ENCODE measurements around the gene COL13A1. TPM values are rescaled to one million over a fixed set of nuclear protein-coding genes. Genes with fewer than 3 reads are reported as not detected.

Gene COL13A1
- total RNA-seq, 2 experiments from 2014 or later = not detected

DNA sequence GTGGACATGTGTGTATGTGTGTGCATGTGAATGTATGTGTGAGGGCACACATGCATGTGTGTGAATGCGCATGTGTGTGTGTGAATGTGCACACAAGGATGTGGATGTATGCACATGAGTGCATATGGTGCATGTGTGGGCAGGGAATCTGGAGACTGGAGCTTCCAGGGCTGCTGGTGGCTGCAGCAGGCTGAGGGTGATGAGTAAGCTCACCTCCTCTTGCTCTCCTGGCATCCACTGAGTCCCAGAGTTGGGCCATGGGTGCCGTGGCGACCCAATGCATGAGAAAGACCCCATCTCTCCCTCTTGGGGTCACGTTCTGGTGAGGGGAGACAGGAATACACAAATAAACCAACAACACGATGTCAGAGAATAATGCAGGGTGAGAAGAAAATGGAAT is 33.3 kb upstream of the COL13A1 start:
- H3K4me3 Mint-ChIP-seq = no peak overlapping the region
- H3K27me3 Mint-ChIP-seq (ENCODE audit: low read depth) = peaks cover 4% of the 10 kb centered on the region
- no peak overlapping the region for H3K27ac Mint-ChIP-seq
- H3K36me3 Mint-ChIP-seq (ENCODE audit: low read depth) = no peaks in the 10 kb centered on the region
- ChIA-PET POLR2A (no interaction called here), CTCF (no interaction called here)
- DNase-seq (no peak), ATAC-seq (no peak)
- peaks cover 11% of the 10 kb centered on the region for H3K4me1 Mint-ChIP-seq (ENCODE audit: low read depth)
- H3K9me3 Mint-ChIP-seq (ENCODE audit: insufficient read depth) = no peaks in the 10 kb centered on the region

DNA sequence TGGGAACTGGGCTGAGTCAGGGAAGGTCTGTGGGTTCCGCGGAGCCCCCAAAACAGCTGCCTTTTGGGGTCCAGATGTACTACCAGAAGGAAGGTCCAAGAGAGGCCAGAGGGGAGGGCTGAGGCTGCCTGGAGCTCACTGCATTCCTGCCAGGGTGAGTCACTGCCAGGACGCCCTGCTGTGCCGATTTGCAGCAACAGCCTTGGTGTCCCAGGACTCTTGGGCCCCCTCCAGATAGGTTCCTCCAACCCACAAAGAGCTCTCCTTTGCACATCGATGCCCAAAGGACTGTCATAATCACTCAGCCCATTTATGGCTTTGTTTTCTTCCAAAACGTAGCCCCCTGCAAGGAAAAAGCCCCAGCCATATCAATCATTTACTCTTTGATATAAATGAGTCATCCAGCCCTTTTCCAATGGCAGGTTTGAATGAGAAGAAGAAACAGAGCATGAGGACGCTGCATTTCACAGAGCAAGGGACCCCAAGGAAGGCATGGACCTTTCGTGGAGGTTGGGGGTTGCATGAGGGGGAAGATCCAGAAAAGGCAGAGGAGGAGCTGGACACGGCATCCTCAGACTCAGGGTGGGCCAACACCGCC is 32.2 kb upstream of the COL13A1 start:
- H3K4me1 Mint-ChIP-seq (ENCODE audit: low read depth) = peaks cover 11% of the 10 kb centered on the region
- ChIA-PET CTCF (no interaction called here), POLR2A (no interaction called here)

DNA sequence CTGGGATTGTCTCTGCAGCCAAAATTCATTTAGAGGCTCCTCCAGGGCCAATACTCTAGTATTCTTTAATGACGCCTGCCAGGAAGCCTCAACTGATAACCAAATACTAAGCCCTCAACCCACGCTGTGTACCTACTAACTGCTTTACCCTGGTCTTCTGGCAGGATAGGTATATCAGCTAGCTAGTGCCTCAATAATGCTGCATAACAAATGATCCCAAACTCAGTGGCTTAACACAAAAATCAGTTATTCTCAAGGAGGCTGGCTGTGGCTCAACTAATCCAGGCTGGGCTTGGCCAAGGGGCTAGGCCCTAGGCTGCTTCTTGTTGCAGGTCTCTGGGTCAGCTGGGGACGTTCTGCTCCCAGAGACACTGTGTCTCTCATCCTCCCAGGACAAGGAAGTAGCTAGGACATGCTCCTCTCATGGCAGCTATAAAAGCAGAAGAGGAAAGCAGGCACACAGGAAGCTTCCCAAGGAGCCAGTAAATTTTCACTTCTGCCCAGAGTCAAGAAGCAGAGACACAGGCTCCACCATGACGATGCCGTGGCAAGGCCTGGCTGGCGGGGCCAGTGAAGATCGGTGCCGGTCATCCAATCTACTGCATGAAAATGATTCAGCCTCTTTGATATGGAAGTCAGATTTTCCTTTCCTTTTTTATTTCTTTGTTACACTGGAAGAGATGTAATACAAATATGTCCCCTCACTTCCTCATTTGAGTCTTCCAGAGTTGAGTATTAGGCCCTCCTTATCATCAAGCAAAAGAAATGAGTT is 28.6 kb upstream of the COL13A1 start:
- Mint-ChIP-seq H3K27ac (no peak overlapping the region), H3K4me1 (ENCODE audit: low read depth) (peaks cover 11% of the 10 kb centered on the region), H3K4me3 (no peak overlapping the region), H3K36me3 (ENCODE audit: low read depth) (no peaks in the 10 kb centered on the region), H3K27me3 (ENCODE audit: low read depth) (peaks cover 12% of the 10 kb centered on the region), H3K9me3 (ENCODE audit: insufficient read depth) (no peaks in the 10 kb centered on the region)
- CTCF ChIA-PET = interaction anchor here (1.1 kb wide), 1 partner anchor 16 kb away, joined by 3 read pairs; no protein-coding TSS in a partner anchor
- POLR2A ChIA-PET = no interaction called here
- ATAC-seq (no peak), DNase-seq (no peak)

More for the DNA sequence above, 32.2 kb upstream of the COL13A1 start:
- Mint-ChIP-seq H3K27me3 (ENCODE audit: low read depth) (peaks cover 4% of the 10 kb centered on the region), H3K36me3 (ENCODE audit: low read depth) (no peaks in the 10 kb centered on the region), H3K27ac (no peak overlapping the region), H3K9me3 (ENCODE audit: insufficient read depth) (no peaks in the 10 kb centered on the region), H3K4me3 (no peak overlapping the region)
- no peak for ATAC-seq
- no peak for DNase-seq

DNA sequence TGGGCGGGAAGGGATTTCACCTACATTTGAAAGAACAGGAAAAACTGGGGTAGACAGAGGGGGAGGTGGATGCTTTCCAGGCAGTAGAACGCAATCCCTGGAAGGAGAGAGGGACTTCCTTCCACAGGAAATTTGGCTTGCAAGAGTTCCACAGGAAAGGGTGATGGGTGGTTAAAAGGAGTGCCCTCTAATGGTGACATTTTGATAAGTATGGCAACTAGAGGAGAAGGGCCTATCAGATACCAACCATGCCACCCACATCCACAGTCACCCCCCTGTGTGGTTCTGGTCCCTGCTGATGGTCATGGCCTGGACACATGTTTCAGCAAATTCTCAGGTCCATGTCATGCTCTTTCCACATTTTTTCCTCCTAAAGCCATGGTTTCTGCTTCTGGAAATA is 27.1 kb upstream of the COL13A1 start:
- Mint-ChIP-seq H3K36me3 (ENCODE audit: low read depth) (no peaks in the 10 kb centered on the region), H3K4me1 (ENCODE audit: low read depth) (peaks cover 11% of the 10 kb centered on the region), H3K27me3 (ENCODE audit: low read depth) (peaks cover 17% of the 10 kb centered on the region), H3K9me3 (ENCODE audit: insufficient read depth) (no peaks in the 10 kb centered on the region), H3K27ac (no peak overlapping the region), H3K4me3 (no peak overlapping the region)
- ChIA-PET CTCF (no interaction called here), POLR2A (no interaction called here)
- DNase-seq = no peak
- ATAC-seq = no peak

DNA sequence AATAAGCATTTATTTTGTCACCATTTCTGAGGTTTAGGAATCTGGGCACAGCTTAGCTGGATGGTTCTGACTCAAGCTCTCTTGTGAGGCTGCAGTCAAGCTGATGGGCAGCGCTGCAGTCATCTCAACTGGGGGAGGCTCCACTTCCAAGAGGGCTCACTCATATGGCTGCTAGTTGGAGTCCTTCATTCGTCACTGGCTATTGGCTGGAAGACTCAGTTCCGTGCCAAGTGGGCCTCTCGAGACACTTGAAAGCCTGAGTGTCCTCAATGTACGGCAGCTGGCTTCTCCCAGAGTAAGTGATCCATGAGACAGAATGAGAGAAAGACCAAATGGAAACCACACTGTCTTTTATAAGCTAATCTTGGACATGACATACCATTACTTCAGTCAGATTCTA is 21.6 kb upstream of the COL13A1 start:
- no peak for ATAC-seq
- no peaks in the 10 kb centered on the region for H3K36me3 Mint-ChIP-seq (ENCODE audit: low read depth)
- ChIA-PET POLR2A (no interaction called here), CTCF (interaction anchor here (1.6 kb wide), 1 partner anchor 135 kb away, joined by 3 read pairs; no protein-coding TSS in a partner anchor)
- no peak overlapping the region for H3K27ac Mint-ChIP-seq
- H3K9me3 Mint-ChIP-seq (ENCODE audit: insufficient read depth) = no peaks in the 10 kb centered on the region
- H3K27me3 Mint-ChIP-seq (ENCODE audit: low read depth) = peaks cover 19% of the 10 kb centered on the region
- H3K4me1 Mint-ChIP-seq (ENCODE audit: low read depth) = peaks cover under 1% of the 10 kb centered on the region
- no peak overlapping the region for H3K4me3 Mint-ChIP-seq
- no peak for DNase-seq

DNA sequence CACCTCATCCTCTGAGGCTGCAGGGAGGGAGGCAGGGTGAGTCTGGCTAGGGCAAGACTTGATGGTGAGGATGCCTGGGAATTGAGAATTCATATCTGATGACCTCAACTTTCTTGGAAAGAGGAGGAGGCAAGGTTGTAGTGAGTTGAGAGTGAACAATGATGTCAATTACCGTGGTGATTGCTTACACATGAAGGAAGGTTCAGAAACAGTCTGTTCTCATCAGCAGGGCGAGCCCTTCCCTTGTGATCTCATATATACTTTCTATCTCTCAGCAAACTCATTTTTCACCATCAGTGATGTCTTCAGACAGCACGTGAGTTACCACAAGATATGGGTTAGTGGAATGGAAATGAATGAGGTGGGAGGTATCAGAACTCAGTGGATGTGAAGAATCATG is 20.1 kb upstream of the COL13A1 start:
- H3K36me3 Mint-ChIP-seq (ENCODE audit: low read depth) = no peaks in the 10 kb centered on the region
- ChIA-PET CTCF (no interaction called here), POLR2A (no interaction called here)
- peaks cover 23% of the 10 kb centered on the region for H3K27me3 Mint-ChIP-seq (ENCODE audit: low read depth)
- H3K4me3 Mint-ChIP-seq = no peak overlapping the region
- no peaks in the 10 kb centered on the region for H3K9me3 Mint-ChIP-seq (ENCODE audit: insufficient read depth)
- H3K27ac Mint-ChIP-seq = no peak overlapping the region
- H3K4me1 Mint-ChIP-seq (ENCODE audit: low read depth) = peaks cover 2% of the 10 kb centered on the region
- no peak for ATAC-seq
- no peak for DNase-seq

DNA sequence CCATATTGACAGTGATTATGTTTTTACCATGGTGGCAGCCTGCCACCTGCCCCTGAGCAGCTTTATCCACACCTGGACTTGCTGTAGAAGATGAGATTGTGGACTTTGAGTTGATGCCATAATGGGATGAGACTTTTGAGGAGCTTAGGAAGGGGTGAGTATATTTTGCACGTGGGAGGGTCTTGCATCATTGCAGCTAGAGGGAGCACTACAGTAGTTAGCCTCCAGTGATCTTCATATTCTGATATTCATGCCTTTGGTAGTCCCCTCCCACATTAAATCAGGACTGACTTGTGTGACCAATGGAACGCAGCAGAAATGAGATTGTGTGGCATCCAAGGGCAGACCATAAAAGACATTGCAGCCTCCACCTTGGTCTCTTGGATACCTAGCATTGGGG is 18.2 kb upstream of the COL13A1 start:
- ChIA-PET POLR2A (no interaction called here), CTCF (interaction anchor here (0.7 kb wide), 1 partner anchor 332 kb away, joined by 3 read pairs; no protein-coding TSS in a partner anchor)
- no peak for DNase-seq
- no peak overlapping the region for H3K27ac Mint-ChIP-seq
- peaks cover 21% of the 10 kb centered on the region for H3K27me3 Mint-ChIP-seq (ENCODE audit: low read depth)
- no peak for ATAC-seq
- H3K36me3 Mint-ChIP-seq (ENCODE audit: low read depth) = no peaks in the 10 kb centered on the region
- H3K4me1 Mint-ChIP-seq (ENCODE audit: low read depth) = peaks cover 2% of the 10 kb centered on the region
- no peak overlapping the region for H3K4me3 Mint-ChIP-seq
- no peaks in the 10 kb centered on the region for H3K9me3 Mint-ChIP-seq (ENCODE audit: insufficient read depth)

DNA sequence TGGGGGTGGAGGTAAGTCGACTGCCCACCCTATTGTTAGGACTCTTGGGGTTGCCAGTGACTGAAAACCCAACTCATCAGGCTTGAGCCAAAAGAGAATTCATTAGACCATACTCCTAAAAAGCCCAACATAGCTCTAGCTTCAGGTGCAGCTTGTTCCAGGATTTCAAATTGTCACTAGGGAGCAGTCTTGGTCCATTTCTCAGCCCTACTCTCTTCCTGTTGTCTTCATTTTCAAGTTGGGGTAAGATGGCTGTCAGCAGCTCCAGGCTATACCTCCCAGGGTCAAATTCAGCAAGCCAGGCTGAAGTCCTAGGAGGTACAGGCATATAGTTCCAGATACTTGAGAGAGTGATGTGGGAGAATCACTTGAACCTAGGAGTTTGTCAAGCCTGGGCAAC is 14.9 kb upstream of the COL13A1 start:
- no peak for ATAC-seq
- DNase-seq = no peak
- Mint-ChIP-seq H3K27ac (no peak overlapping the region), H3K36me3 (ENCODE audit: low read depth) (no peaks in the 10 kb centered on the region), H3K4me1 (ENCODE audit: low read depth) (peaks cover 2% of the 10 kb centered on the region), H3K9me3 (ENCODE audit: insufficient read depth) (no peaks in the 10 kb centered on the region), H3K4me3 (no peak overlapping the region), H3K27me3 (ENCODE audit: low read depth) (peaks cover 16% of the 10 kb centered on the region)
- ChIA-PET CTCF (interaction anchor here (0.7 to 2.4 kb wide), 7 partner anchors 13 to 578 kb away, joined by 3 to 27 read pairs (median 5); no protein-coding TSS in a partner anchor), POLR2A (no interaction called here)

DNA sequence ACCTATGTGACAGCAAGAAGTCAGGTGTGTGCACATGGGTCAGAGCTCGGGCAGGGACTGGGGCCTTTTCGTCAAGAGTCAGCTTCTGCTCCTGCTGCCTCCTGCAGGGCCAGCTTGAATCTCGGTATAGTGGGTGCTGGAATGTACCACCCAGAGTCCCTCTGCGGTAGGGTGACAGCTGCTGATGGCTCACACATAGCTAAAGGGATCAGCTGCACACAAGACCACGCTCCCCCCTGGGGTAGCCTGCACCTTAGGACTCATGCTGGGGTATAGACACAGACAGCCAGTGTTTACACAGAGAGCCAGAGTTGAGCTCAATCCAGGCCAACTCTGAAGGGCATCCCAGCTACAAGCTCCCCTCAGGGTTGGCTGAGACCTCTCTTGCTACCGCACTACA is 14.0 kb upstream of the COL13A1 start:
- Mint-ChIP-seq H3K27ac (no peak overlapping the region), H3K4me3 (no peak overlapping the region), H3K9me3 (ENCODE audit: insufficient read depth) (no peaks in the 10 kb centered on the region), H3K4me1 (ENCODE audit: low read depth) (peaks cover 2% of the 10 kb centered on the region), H3K36me3 (ENCODE audit: low read depth) (no peaks in the 10 kb centered on the region), H3K27me3 (ENCODE audit: low read depth) (peaks cover 20% of the 10 kb centered on the region)
- ChIA-PET POLR2A (no interaction called here), CTCF (interaction anchor here (1.6 to 2.4 kb wide), 5 partner anchors 12 to 171 kb away, joined by 3 to 27 read pairs (median 9); no protein-coding TSS in a partner anchor)
- ATAC-seq (no peak), DNase-seq (no peak)

DNA sequence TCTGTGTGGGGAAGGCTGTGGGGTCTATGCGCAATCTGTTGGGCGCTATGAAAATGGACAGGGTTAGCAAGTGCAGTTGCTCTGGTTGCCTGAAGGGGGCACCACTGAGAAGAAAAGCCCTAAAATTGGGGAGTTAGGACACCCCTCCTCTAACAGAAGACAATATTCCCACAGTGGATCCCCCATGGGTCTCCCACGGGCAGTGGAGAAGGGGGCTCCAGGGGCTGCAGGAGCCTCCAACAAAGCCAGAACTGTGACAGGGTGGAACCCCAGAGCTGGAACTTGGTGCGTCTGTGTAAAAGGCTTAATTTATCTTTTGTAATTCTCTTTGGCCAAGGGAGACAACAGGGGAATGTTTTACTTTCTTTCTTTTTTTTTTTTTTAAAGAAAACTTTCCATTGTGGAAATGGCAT is 12.5 kb upstream of the COL13A1 start:
- H3K27me3 Mint-ChIP-seq (ENCODE audit: low read depth) = peaks cover 21% of the 10 kb centered on the region
- peaks cover 2% of the 10 kb centered on the region for H3K4me1 Mint-ChIP-seq (ENCODE audit: low read depth)
- no peaks in the 10 kb centered on the region for H3K9me3 Mint-ChIP-seq (ENCODE audit: insufficient read depth)
- ChIA-PET POLR2A (no interaction called here), CTCF (interaction anchor here (0.6 kb wide), 1 partner anchor 16 kb away, joined by 3 read pairs; no protein-coding TSS in a partner anchor)
- no peak for DNase-seq
- H3K27ac Mint-ChIP-seq = no peak overlapping the region
- no peaks in the 10 kb centered on the region for H3K36me3 Mint-ChIP-seq (ENCODE audit: low read depth)
- no peak for ATAC-seq
- no peak overlapping the region for H3K4me3 Mint-ChIP-seq

DNA sequence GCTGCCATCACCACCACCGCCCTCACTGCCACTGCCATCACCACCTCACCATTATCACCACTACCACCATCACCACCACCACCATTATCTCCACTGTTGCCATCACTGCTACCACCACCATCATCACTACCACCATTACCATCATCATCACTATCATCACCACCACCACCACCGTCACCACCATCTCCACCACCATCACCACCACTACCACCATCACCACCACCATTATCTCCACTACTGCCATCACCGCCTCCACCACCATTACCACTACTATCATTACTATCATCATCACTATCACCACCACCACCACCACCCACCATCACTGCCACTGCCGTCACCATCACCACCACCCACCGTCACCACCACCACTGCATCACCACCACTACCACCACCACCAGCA is 9.9 kb upstream of the COL13A1 start:
- POLR2A ChIA-PET = no interaction called here
- H3K9me3 Mint-ChIP-seq (ENCODE audit: insufficient read depth) = no peaks in the 10 kb centered on the region
- ATAC-seq (no peak), DNase-seq (no peak)
- H3K27me3 Mint-ChIP-seq (ENCODE audit: low read depth) = peaks cover 18% of the 10 kb centered on the region
- no peaks in the 10 kb centered on the region for H3K36me3 Mint-ChIP-seq (ENCODE audit: low read depth)
- H3K27ac Mint-ChIP-seq = no peak overlapping the region
- no peak overlapping the region for H3K4me3 Mint-ChIP-seq
- CTCF ChIA-PET = no interaction called here
- no peaks in the 10 kb centered on the region for H3K4me1 Mint-ChIP-seq (ENCODE audit: low read depth)

DNA sequence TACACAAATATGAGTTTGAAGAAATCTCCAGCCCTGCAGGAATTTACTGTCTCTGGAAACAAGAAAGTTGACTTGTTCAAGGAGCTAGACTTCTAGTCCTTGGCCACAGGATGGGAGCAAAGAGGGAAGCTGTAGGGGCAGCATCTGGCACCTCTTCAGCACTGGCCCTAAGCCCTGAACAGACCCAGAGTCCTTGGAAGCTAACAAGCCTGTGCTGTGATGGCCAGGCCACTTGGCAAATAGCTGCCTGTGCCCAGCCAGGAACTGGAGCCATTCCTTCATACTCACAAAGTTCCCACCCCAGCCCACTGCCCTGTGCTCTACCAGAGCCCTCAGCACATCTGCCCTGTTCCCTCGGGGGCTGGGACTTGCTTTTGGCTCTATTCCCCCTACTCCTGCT is 9.4 kb upstream of the COL13A1 start:
- no peak overlapping the region for H3K4me3 Mint-ChIP-seq
- H3K36me3 Mint-ChIP-seq (ENCODE audit: low read depth) = no peaks in the 10 kb centered on the region
- no peaks in the 10 kb centered on the region for H3K4me1 Mint-ChIP-seq (ENCODE audit: low read depth)
- DNase-seq (no peak), ATAC-seq (no peak)
- ChIA-PET CTCF (no interaction called here), POLR2A (no interaction called here)
- H3K9me3 Mint-ChIP-seq (ENCODE audit: insufficient read depth) = no peaks in the 10 kb centered on the region
- H3K27ac Mint-ChIP-seq = no peak overlapping the region
- H3K27me3 Mint-ChIP-seq (ENCODE audit: low read depth) = peaks cover 19% of the 10 kb centered on the region

All from activated CD8-positive, alpha-beta T cell treated with anti-CD3 and anti-CD28 coated beads, Interleukin-2, amount 10 ng/mL, durations not matched to agents 7 days and 5 days (primary cell).